Stimulated activated CD4-positive, alpha-beta T cell treated with anti-CD3 and anti-CD28 coated beads, TNF-alpha, amount 100 ng/mL, for 24 hours (primary cell): Measurements from ENCODE around the gene NOSIP.
A peak's percentile ranks its signal among the peaks of the same experiment; 100 is the strongest.

ENCODE experiments used
- DNase-seq, 3 experiments: peaks; one replicate each; pipeline ENCODE4 v3.0.0-alpha.2; 2020; ENCODE audit warnings: low read depth in 3 of 3

NOSIP gene

GRCh38 chr19:49594993-49595818, 14.8 kb upstream of the NOSIP start:
- no peak for DNase-seq

GRCh38 chr19:49594157-49594992, 14.0 kb upstream of the NOSIP start:
- DNase-seq, result no peak

- peak; percentile 88 to 95 (median 88) for DNase-seq
Observed at GRCh38 chr19:49593233-49594113, 13.1 kb upstream of the NOSIP start.

- no peak for DNase-seq
Observed at GRCh38 chr19:49592486-49593232, 12.3 kb upstream of the NOSIP start.

GRCh38 chr19:49591731-49592485, 11.6 kb upstream of the NOSIP start:
- DNase-seq, result peak in 1 of 3 experiments; percentile 43

- DNase-seq, result peak in 2 of 3 experiments; percentile 60 to 71
Observed at GRCh38 chr19:49590971-49591730, 10.8 kb upstream of the NOSIP start, which contains the start of gene PRR12. Gene PRR12 (plus strand): TSS chr19:49591182. CDS start chr19:49591655, 473 bp downstream.

- DNase-seq, result peak; percentile 78 to 94 (median 80)
Observed at GRCh38 chr19:49590071-49590970, 10.0 kb upstream of the NOSIP start.

- no peak for DNase-seq
Observed at GRCh38 chr19:49589502-49589905, 9.1 kb upstream of the NOSIP start.

- DNase-seq, result peak in 1 of 3 experiments; percentile 50
Observed at GRCh38 chr19:49588365-49589122, 8.2 kb upstream of the NOSIP start.

GRCh38 chr19:49587227-49587626, 6.9 kb upstream of the NOSIP start:
- DNase-seq, result no peak

GRCh38 chr19:49585023-49585422, 4.7 kb upstream of the NOSIP start:
- no peak for DNase-seq

- no peak for DNase-seq
Observed at GRCh38 chr19:49583239-49583638, 2.9 kb upstream of the NOSIP start.

- no peak for DNase-seq
Observed at GRCh38 chr19:49581007-49581508, 702 bp upstream of the NOSIP start, which contains the start of gene PRRG2. Gene PRRG2 (plus strand): TSS chr19:49581316. CDS start chr19:49583220, 1,904 bp downstream.

GRCh38 chr19:49579947-49580263, 451 bp downstream of the NOSIP start:
- DNase-seq, result no peak

GRCh38 chr19:49579193-49579592, 1.2 kb downstream of the NOSIP start:
- DNase-seq, result no peak

- DNase-seq, result no peak
Observed at GRCh38 chr19:49574206-49574755, 6.1 kb downstream of the NOSIP start.

GRCh38 chr19:49573425-49573824, 6.9 kb downstream of the NOSIP start:
- DNase-seq, result no peak
